Measurements from ENCODE around the gene PCK2. TPM values are rescaled to one million over a fixed set of nuclear protein-coding genes. Genes with fewer than 3 reads are reported as not detected.

PCK2 gene
- total and polyA plus RNA-seq, 12 donors: 0.75 to 7.3 (median 2.6) TPM

- WGBS, 2 donors: 2 to 3% methylated on average over 9 of the region's 9 CpGs
- intact Hi-C loops (cut with DNase I): no loop called here
These were observed 41.4 kb downstream of the PCK2 start for GRCh38 chr14:24135584-24135833.

GRCh38 chr14:24135834-24136683 lies 41.9 kb downstream of the PCK2 start, which contains the start of gene PSME1:
Gene PSME1, plus strand, starts transcription at chr14:24136194. Its CDS starts 69 bp downstream, at chr14:24136263.
- DNase-seq (peak; percentile 93 to 96), ATAC-seq (peak; percentile 88 to 97 (median 92))
- peaks cover 0 to 29% (median 20%) of the 10 kb centered on the region in 9 donors for H3K36me3 ChIP-seq
- H3K27me3 ChIP-seq: no peaks in the 10 kb centered on the region
- peak within 1 kb of the TSS; percentile 78 to 100 (median 99) for H3K4me3 ChIP-seq
- intact Hi-C loops (cut with DNase I): no loop called here
- H3K9me3 ChIP-seq: no peaks in the 10 kb centered on the region
- H3K4me1 ChIP-seq: peaks cover 19 to 76% (median 58%) of the 10 kb centered on the region in 9 donors
- H3K27ac ChIP-seq: peak within 1 kb of the TSS; percentile 82 to 99 (median 96)
- WGBS, 2 donors: 1% methylated on average over 45 to 69 of the region's 75 CpGs
- TF ChIP-seq, protein P1, sequence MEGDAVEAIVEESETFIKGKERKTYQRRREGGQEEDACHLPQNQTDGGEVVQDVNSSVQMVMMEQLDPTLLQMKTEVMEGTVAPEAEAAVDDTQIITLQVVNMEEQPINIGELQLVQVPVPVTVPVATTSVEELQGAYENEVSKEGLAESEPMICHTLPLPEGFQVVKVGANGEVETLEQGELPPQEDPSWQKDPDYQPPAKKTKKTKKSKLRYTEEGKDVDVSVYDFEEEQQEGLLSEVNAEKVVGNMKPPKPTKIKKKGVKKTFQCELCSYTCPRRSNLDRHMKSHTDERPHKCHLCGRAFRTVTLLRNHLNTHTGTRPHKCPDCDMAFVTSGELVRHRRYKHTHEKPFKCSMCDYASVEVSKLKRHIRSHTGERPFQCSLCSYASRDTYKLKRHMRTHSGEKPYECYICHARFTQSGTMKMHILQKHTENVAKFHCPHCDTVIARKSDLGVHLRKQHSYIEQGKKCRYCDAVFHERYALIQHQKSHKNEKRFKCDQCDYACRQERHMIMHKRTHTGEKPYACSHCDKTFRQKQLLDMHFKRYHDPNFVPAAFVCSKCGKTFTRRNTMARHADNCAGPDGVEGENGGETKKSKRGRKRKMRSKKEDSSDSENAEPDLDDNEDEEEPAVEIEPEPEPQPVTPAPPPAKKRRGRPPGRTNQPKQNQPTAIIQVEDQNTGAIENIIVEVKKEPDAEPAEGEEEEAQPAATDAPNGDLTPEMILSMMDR (IDR thresholded peaks at IDR 0.05): peak in 2 of 9 donors; percentile 2 to 24

More at GRCh38 chr14:24135584-24135833, 41.4 kb downstream of the PCK2 start:
- TF ChIP-seq, protein P1 (IDR thresholded peaks at IDR 0.05): no peak
- Histone ChIP-seq H3K9me3 (no peaks in the 10 kb centered on the region), H3K4me1 (peaks cover 24 to 78% (median 63%) of the 10 kb centered on the region in 9 donors), H3K36me3 (peaks cover 0 to 29% (median 20%) of the 10 kb centered on the region in 9 donors), H3K27ac (peak overlapping the region; percentile 51 to 99 (median 95)), H3K4me3 (peak overlapping the region; percentile 78 to 100 (median 99)), H3K27me3 (no peaks in the 10 kb centered on the region)
- no peak for ATAC-seq
- DNase-seq: no peak

- peak overlapping the region; percentile 82 to 99 (median 96) for H3K27ac ChIP-seq
- peak overlapping the region; percentile 78 to 100 (median 99) for H3K4me3 ChIP-seq
- WGBS, 2 donors: 38 to 39% methylated on average over 13 of the region's 13 CpGs
- peaks cover 11 to 69% (median 51%) of the 10 kb centered on the region in 9 donors for H3K4me1 ChIP-seq
- intact Hi-C loops (cut with DNase I): no loop called here
- no peaks in the 10 kb centered on the region for H3K27me3 ChIP-seq
- H3K36me3 ChIP-seq: peaks cover 0 to 29% (median 20%) of the 10 kb centered on the region in 9 donors
- TF ChIP-seq, protein P1 (IDR thresholded peaks at IDR 0.05): no peak
- ATAC-seq (no peak), DNase-seq (no peak)
- no peaks in the 10 kb centered on the region for H3K9me3 ChIP-seq
These were observed 42.8 kb downstream of the PCK2 start for GRCh38 chr14:24136684-24137528.
